Liver (tissue), 9 donors: Measurements from ENCODE around the gene SLC2A9. TPM values are rescaled to one million over a fixed set of nuclear protein-coding genes. Genes with fewer than 3 reads are reported as not detected.

Experiments
- DNase-seq: peaks from one replicate; pipeline ENCODE4 v3.0.0-alpha.2; 2017; ENCODE audit warnings: low spot score
- H3K27ac ChIP-seq, 2 donors: one replicate each; pipeline ENCODE4 v1.7.0; 2013; ENCODE audit warnings: inconsistent platforms in 2 of 2, low read length in 2 of 2, control low read depth in 1 of 2, low read depth in 1 of 2, mild to moderate bottlenecking in 1 of 2
- H3K27me3 ChIP-seq, 4 donors: one replicate each; pipeline versions ENCODE4 v1.6.1 to v1.7.0; 2013; ENCODE audit warnings: low read length in 3 of 4, inconsistent platforms in 1 of 4, mild to moderate bottlenecking in 1 of 4, moderate library complexity in 1 of 4; ENCODE audit not compliant: control insufficient read depth in 4 of 4, insufficient read depth in 4 of 4
- H3K36me3 ChIP-seq, 4 donors: one replicate each; pipeline versions ENCODE4 v1.6.1 to v1.7.0; 2013; ENCODE audit warnings: low read length in 3 of 4, mild to moderate bottlenecking in 3 of 4, low read depth in 1 of 4, moderate library complexity in 1 of 4; ENCODE audit not compliant: control insufficient read depth in 4 of 4, insufficient read depth in 3 of 4
- H3K4me1 ChIP-seq, 4 donors: one replicate each; pipeline versions ENCODE4 v1.6.1 to v1.7.0; 2013; ENCODE audit warnings: low read length in 3 of 4, mild to moderate bottlenecking in 3 of 4, moderate library complexity in 1 of 4; ENCODE audit not compliant: control insufficient read depth in 4 of 4, insufficient read depth in 4 of 4
- H3K4me3 ChIP-seq, 3 donors: one replicate each; pipeline versions ENCODE4 v1.6.1 to v1.7.0; 2013; ENCODE audit warnings: low read length in 3 of 3, control low read depth in 1 of 3, low read depth in 1 of 3, mild to moderate bottlenecking in 1 of 3
- H3K9ac ChIP-seq, 2 donors: one replicate each; pipeline ENCODE4 v1.7.0; 2013; ENCODE audit warnings: low read length in 2 of 2, mild to moderate bottlenecking in 2 of 2, moderate library complexity in 2 of 2, control low read depth in 1 of 2, low read depth in 1 of 2
- H3K9me3 ChIP-seq, 4 donors: one replicate each; pipeline versions ENCODE4 v1.6.1 to v1.7.0; 2013; ENCODE audit warnings: low read length in 3 of 4; ENCODE audit not compliant: control insufficient read depth in 4 of 4
- CTCF ChIP-seq: fragments of 150-350 bp; IDR thresholded peaks from 2 replicates; pipeline ENCODE4 v1.5.1; 2017; ENCODE audit warnings: improper control_type of control experiment, low read depth, low read length; ENCODE audit not compliant: missing input control
- EGR1 ChIP-seq, 2 donors: IDR thresholded peaks; 2 replicates each; pipeline ENCODE4 v1.6.1; 2016 to 2018; ENCODE audit warnings: antibody characterized with exemption in 2 of 2, low read depth in 2 of 2
- FOXA2 ChIP-seq: IDR thresholded peaks from 2 replicates; pipeline ENCODE4 v1.6.1; 2016; ENCODE audit warnings: antibody characterized with exemption
- HNF4G ChIP-seq: IDR thresholded peaks from 2 replicates; pipeline ENCODE4 v1.6.1; 2016; ENCODE audit warnings: antibody characterized with exemption
- JUND ChIP-seq, 2 donors: IDR thresholded peaks; 2 replicates each; pipeline ENCODE4 v1.6.1; 2016; ENCODE audit warnings: antibody characterized with exemption in 2 of 2
- NR2F2 ChIP-seq: IDR thresholded peaks from 2 replicates; pipeline ENCODE4 v1.6.1; 2016; ENCODE audit warnings: antibody characterized with exemption
- RAD21 ChIP-seq, 2 donors: IDR thresholded peaks; 2 replicates each; pipeline ENCODE4 v1.6.1; 2016; ENCODE audit warnings: antibody characterized with exemption in 2 of 2, mild to moderate bottlenecking in 2 of 2
- RXRA ChIP-seq, 2 donors: IDR thresholded peaks; 2 replicates each; pipeline ENCODE4 v1.6.1; 2017 to 2018; ENCODE audit warnings: antibody characterized with exemption in 2 of 2, mild to moderate bottlenecking in 1 of 2
- SP1 ChIP-seq: IDR thresholded peaks from 2 replicates; pipeline ENCODE4 v1.6.1; 2018; ENCODE audit warnings: antibody characterized with exemption, mild to moderate bottlenecking
- TAF1 ChIP-seq: conservative IDR thresholded peaks from 2 replicates; pipeline ENCODE4 v1.6.1; 2016; ENCODE audit warnings: antibody characterized with exemption, mild to moderate bottlenecking
- YY1 ChIP-seq: IDR thresholded peaks from 2 replicates; pipeline ENCODE4 v1.6.1; 2016; ENCODE audit warnings: antibody characterized with exemption, mild to moderate bottlenecking
- WGBS: extraction: QIAGEN DNeasy Blood & Tissue Kit; methylation state at CpG from one replicate; pipeline ENCODE4 v1.1.7; 2013; 5-methylcytosine and 5-hydroxymethylcytosine counted together
- polyA plus RNA-seq, 2 donors: library from polyadenylated mRNA; stranded (reverse) in 1 of 2; unstranded in 1 of 2; fragments of 200-250 nt in 1 of 2; fragments of >200 nt in 1 of 2; fragmentation: Nextera tagmentation in 1 of 2; extraction: Ambion mirVana in 1 of 2; gene quantifications; one replicate each; pipeline versions ENCODE4 v1.2.1 to v1.2.3, GENCODE V29; 2013 to 2015
- total RNA-seq, 2 donors: library from RNA; depleted of rRNA; stranded (reverse); fragments of >200 nt; gene quantifications; one replicate each; pipeline ENCODE4 v1.2.3, GENCODE V29; 2014
- TF ChIP-seq, protein P1 (sequence below): IDR thresholded peaks from 2 replicates; pipeline ENCODE4 v1.6.1; 2016; ENCODE audit warnings: antibody characterized with exemption
- TF ChIP-seq, protein P2 (sequence below): IDR thresholded peaks from 2 replicates; pipeline ENCODE4 v1.6.1; 2016; ENCODE audit warnings: antibody characterized with exemption
- donor health status: healthy.
- donor health status: healthy.
- donor health status: healthy.
- donor health status: healthy.
- donor health status: healthy.

Gene SLC2A9
- total and polyA plus RNA-seq, 4 donors: 6.2 to 49.0 (median 21.6) TPM

DNA sequence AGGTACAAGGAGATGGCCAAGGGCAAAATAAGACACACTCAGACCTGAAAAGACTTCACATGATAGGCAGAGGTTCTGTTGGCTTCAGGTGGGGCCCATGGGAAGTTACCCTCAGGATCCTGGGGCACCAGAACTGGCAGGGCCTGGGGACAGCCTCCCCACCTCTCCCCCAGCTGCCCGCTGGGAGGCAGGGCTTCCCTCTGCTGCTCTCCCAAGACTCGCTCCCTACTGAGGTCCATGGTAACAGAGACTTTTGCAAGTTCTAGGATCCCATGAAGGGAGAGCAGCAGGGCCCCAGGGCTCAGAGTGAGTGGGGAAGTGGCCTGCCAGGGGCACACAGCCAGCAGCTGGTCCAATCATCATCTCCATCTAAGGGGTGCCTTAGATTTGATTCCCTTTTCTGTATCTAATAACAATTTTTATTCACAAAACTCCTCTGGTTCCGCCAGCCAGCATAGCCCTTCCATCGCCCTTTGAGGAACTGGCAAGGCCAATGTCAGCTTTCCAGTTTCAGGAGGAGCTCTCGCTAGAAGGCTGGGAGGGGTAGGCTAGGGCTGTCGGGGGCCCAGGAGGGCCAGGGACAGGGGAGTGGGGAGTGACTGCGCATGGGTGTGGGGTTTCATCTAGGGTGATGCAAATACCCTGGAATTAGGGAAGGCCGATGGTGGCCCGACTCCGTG is 78.2 kb downstream of the SLC2A9 start:
- Histone ChIP-seq H3K27ac (no peak overlapping the region), H3K4me1 (peaks cover 0 to 4% (median 0%) of the 10 kb centered on the region in 4 donors), H3K36me3 (peaks cover 0 to 6% (median 0%) of the 10 kb centered on the region in 4 donors), H3K4me3 (no peak overlapping the region), H3K9ac (no peak overlapping the region), H3K9me3 (no peaks in the 10 kb centered on the region), H3K27me3 (no peaks in the 10 kb centered on the region)
- WGBS: 96% methylated on average over 10 of the region's 10 CpGs
- TF ChIP-seq YY1: no peak
- TF ChIP-seq SP1: no peak
- TF ChIP-seq RXRA (IDR thresholded peaks at IDR 0.05): no peak
- TF ChIP-seq, protein P1, sequence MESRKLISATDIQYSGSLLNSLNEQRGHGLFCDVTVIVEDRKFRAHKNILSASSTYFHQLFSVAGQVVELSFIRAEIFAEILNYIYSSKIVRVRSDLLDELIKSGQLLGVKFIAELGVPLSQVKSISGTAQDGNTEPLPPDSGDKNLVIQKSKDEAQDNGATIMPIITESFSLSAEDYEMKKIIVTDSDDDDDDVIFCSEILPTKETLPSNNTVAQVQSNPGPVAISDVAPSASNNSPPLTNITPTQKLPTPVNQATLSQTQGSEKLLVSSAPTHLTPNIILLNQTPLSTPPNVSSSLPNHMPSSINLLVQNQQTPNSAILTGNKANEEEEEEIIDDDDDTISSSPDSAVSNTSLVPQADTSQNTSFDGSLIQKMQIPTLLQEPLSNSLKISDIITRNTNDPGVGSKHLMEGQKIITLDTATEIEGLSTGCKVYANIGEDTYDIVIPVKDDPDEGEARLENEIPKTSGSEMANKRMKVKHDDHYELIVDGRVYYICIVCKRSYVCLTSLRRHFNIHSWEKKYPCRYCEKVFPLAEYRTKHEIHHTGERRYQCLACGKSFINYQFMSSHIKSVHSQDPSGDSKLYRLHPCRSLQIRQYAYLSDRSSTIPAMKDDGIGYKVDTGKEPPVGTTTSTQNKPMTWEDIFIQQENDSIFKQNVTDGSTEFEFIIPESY: no peak
- no peak for TF ChIP-seq HNF4G
- DNase-seq: no peak

DNA sequence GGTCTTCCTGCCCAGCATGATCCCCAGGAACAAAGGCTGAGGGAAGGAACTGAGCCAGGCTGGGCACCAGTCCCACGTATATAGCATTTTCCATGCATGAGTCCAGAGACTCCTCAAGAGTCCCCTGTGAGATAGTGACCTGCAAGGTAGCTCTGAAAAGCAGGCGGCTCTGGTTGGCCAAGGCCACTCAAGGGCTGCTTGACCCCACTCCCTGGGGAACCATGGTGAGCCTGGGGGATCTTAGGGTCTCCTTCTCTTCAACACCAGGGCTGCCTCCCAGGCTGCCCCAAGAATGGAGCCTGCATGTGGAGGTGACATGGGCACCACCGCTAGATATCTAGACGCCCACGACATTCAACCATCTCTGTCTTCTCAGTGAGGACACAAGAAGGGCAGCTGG is 79.2 kb downstream of the SLC2A9 start:
- H3K4me1 ChIP-seq: no peaks in the 10 kb centered on the region
- H3K9me3 ChIP-seq: no peaks in the 10 kb centered on the region
- TF ChIP-seq, protein P1: no peak
- no peak for TF ChIP-seq SP1
- no peak for TF ChIP-seq YY1
- TF ChIP-seq, protein P2, sequence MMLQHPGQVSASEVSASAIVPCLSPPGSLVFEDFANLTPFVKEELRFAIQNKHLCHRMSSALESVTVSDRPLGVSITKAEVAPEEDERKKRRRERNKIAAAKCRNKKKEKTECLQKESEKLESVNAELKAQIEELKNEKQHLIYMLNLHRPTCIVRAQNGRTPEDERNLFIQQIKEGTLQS: no peak
- TF ChIP-seq EGR1 (IDR thresholded peaks at IDR 0.05; ENCODE audit: low read depth in 2 of 2): no peak
- TF ChIP-seq NR2F2: no peak
- no peak for TF ChIP-seq CTCF
- no peak for TF ChIP-seq HNF4G
- no peak for TF ChIP-seq RAD21 (IDR thresholded peaks at IDR 0.05)
- no peak for TF ChIP-seq TAF1
- no peak for TF ChIP-seq JUND (IDR thresholded peaks at IDR 0.05)
- no peak for TF ChIP-seq FOXA2
- no peaks in the 10 kb centered on the region for H3K27me3 ChIP-seq
- no peak overlapping the region for H3K27ac ChIP-seq
- H3K36me3 ChIP-seq: peaks cover 0 to 6% (median 0%) of the 10 kb centered on the region in 4 donors
- DNase-seq: no peak
- WGBS: 99% methylated on average over 5 of the region's 5 CpGs
- no peak overlapping the region for H3K9ac ChIP-seq
- no peak overlapping the region for H3K4me3 ChIP-seq
